Activated naive CD8-positive, alpha-beta T cell (primary cell): ENCODE results near the gene SLC30A9.

Source experiments
- H3K27ac Mint-ChIP-seq: one replicate; pipeline ENCODE4 v1.8.0; 2021; ENCODE audit warnings: mixed read lengths
- H3K27me3 Mint-ChIP-seq: one replicate; pipeline ENCODE4 v1.8.0; 2021; ENCODE audit warnings: mixed read lengths
- H3K36me3 Mint-ChIP-seq: one replicate; pipeline ENCODE4 v1.8.0; 2021; ENCODE audit warnings: mixed read lengths
- H3K4me1 Mint-ChIP-seq: one replicate; pipeline ENCODE4 v1.8.0; 2021; ENCODE audit warnings: low read depth, mixed read lengths
- H3K4me3 Mint-ChIP-seq: one replicate; pipeline ENCODE4 v1.8.0; 2021; ENCODE audit warnings: mild to moderate bottlenecking, mixed read lengths
- H3K9me3 Mint-ChIP-seq: one replicate; pipeline ENCODE4 v1.8.0; 2021; ENCODE audit warnings: low read depth, mixed read lengths

Gene SLC30A9

DNA sequence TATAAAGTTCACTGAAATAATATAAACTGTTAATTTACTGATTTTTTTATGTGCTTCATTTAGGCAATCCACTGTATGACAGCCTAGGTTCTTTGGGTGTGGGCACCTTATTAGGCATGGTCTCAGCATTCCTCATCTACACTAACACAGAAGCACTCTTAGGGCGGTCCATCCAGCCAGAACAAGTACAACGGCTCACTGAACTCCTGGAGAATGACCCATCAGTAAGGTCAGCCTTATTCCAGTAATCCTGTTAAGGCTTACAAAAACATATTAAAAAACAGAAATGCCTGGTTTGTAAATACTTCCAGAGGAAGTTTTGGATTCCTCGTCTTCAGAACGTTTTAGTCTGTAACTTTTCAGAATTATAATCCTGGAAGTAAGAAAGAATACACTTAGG is 80.1 kb downstream of the SLC30A9 start:
- H3K4me1 Mint-ChIP-seq, result no peaks in the 10 kb centered on the region
- no peaks in the 10 kb centered on the region for H3K27me3 Mint-ChIP-seq
- peaks cover 10% of the 10 kb centered on the region for H3K36me3 Mint-ChIP-seq
- no peak overlapping the region for H3K4me3 Mint-ChIP-seq
- no peaks in the 10 kb centered on the region for H3K9me3 Mint-ChIP-seq
- H3K27ac Mint-ChIP-seq, result peak overlapping the region; percentile 16

DNA sequence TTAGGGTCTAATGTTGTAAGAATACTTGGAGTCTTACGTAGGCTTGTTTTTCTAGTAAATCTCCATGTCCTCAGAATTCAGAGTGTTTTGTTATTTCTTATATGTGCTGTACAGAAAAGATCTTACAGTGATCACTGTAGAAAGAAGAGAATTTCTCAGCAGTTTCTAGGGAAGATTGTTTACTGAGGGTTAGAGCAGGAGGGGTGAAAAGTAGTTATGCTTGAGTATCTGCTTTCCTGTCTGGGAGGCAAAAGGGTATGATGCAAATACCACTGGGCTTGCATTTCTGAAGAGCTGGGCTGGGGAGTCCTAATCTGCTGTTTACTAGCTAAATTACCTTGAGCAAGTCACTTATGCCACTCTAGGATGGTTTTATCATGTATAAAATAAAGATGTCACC is 84.0 kb downstream of the SLC30A9 start:
- Mint-ChIP-seq H3K36me3 (peaks cover 10% of the 10 kb centered on the region), H3K9me3 (no peaks in the 10 kb centered on the region), H3K4me3 (no peak overlapping the region), H3K4me1 (no peaks in the 10 kb centered on the region), H3K27me3 (no peaks in the 10 kb centered on the region), H3K27ac (no peak overlapping the region)

DNA sequence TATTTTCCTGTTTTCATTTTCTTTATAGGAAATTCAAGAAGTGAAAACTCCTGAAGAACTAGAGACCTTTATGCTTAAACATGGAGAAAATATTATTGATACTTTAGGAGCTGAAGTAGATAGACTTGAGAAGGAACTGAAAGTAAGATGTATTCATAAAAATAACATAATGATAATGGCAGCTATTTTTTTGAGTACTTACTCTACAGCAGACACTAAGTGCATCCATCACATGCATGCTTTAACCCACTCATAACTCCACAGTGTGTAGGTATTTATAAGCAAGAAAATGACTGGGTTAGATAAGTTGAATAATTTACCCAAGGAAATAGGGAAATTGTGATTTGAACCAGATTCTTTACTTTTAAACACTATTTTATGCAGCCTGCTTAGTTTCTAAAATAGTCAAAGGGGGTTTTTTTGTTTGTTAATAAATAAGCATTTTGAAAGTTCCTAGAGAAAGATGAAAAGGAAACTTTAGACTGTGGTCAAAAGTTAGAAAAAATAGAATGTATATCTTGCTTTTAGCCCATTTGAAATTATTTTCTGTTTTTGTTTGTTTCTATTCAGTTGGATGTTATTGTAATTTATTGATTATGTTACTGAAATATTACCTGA is 88.0 kb downstream of the SLC30A9 start:
- no peak overlapping the region for H3K27ac Mint-ChIP-seq

DNA sequence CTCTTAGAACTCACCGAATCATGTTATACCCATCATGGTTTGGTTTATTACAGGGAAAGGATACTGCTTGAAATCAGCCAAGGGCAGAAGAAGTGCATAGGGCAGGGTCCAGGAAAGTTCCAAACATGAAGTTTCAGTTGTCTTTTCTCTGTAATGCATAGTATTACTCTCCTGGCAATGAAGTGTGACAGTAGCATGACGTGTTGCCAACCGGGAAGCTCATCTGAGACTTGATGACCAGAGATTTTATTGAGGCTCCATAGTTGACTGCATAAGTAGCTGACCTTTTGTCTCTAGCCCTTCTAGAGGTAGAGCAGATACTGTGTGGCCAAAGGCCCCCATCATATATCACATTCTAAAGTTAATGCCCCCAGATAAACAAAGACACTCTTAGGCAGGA is 90.0 kb downstream of the SLC30A9 start:
- Mint-ChIP-seq H3K4me3 (no peak overlapping the region), H3K27me3 (no peaks in the 10 kb centered on the region), H3K27ac (no peak overlapping the region), H3K9me3 (no peaks in the 10 kb centered on the region), H3K4me1 (no peaks in the 10 kb centered on the region), H3K36me3 (peaks cover 5% of the 10 kb centered on the region)

More for the DNA sequence above, 88.0 kb downstream of the SLC30A9 start:
- no peaks in the 10 kb centered on the region for H3K4me1 Mint-ChIP-seq
- H3K27me3 Mint-ChIP-seq, result no peaks in the 10 kb centered on the region
- no peak overlapping the region for H3K4me3 Mint-ChIP-seq
- no peaks in the 10 kb centered on the region for H3K9me3 Mint-ChIP-seq
- peaks cover 6% of the 10 kb centered on the region for H3K36me3 Mint-ChIP-seq

DNA sequence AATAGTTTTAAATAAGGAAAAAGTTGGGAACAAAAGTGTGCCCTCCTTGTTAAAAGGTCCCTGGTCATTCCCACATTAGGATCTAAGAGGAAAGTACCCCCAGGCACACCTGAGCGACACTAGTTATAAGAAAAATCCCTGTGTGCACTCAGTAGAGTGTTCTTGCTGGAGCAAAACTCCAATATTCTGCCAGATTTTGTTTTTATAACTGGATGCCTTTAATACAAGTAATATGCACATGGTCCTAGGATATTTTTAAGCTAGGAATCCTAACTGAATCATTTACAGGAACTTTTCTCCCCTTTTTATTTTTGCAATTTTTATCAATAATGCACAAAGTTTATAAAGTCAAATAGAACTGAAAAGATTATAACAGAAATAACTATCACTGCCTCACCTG is 93.5 kb downstream of the SLC30A9 start:
- Mint-ChIP-seq H3K36me3 (peaks cover 15% of the 10 kb centered on the region), H3K9me3 (no peaks in the 10 kb centered on the region), H3K4me1 (no peaks in the 10 kb centered on the region), H3K27me3 (no peaks in the 10 kb centered on the region), H3K4me3 (no peak overlapping the region), H3K27ac (no peak overlapping the region)

DNA sequence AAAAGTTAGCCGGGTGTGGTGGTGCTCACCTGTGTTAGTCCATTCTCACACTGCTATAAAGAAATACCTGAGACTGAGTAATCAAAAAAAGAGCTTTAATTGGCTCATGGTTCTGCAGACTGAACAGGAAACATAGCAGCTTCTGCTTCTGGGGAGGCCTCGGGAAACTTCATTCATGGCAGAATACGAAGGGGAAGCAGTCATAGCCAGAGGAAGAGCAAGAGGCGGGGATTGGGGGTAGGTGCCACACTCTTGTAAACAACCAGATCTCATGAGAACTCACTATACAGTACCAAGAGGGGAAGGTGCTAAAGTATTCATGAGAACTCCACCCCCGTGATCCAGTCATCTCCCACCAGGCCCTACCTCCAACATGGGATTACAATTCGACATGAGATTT is 98.1 kb downstream of the SLC30A9 start:
- no peaks in the 10 kb centered on the region for H3K9me3 Mint-ChIP-seq
- peaks cover 17% of the 10 kb centered on the region for H3K36me3 Mint-ChIP-seq
- no peaks in the 10 kb centered on the region for H3K27me3 Mint-ChIP-seq
- no peaks in the 10 kb centered on the region for H3K4me1 Mint-ChIP-seq
- H3K4me3 Mint-ChIP-seq, result no peak overlapping the region
- H3K27ac Mint-ChIP-seq, result no peak overlapping the region

DNA sequence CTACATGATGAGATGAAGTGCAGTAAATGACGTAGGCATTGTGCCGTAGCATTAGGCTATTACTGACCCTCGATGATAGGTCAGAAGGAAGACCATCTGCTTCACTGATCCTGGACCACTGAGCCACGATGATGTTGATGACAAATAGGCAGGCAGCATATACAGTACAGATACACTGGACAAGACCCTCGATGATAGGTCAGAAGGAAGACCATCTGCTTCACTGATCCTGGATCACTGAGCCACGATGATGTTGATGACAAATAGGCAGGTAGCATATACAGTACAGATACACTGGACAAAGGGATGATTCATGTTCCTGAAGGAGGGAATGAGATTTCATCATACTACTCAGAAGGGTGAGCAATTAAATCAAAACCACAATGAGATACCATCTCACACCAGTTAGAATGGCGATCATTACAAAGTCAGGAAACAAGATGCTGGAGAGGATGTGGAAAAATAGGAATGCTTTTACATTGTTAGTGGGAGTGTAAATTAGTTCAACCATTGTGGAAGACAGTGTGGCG is 111.2 kb downstream of the SLC30A9 start:
- no peak overlapping the region for H3K4me3 Mint-ChIP-seq
- no peak overlapping the region for H3K27ac Mint-ChIP-seq
- H3K27me3 Mint-ChIP-seq, result peaks cover 10% of the 10 kb centered on the region
- no peaks in the 10 kb centered on the region for H3K9me3 Mint-ChIP-seq
- no peaks in the 10 kb centered on the region for H3K4me1 Mint-ChIP-seq
- no peaks in the 10 kb centered on the region for H3K36me3 Mint-ChIP-seq

DNA sequence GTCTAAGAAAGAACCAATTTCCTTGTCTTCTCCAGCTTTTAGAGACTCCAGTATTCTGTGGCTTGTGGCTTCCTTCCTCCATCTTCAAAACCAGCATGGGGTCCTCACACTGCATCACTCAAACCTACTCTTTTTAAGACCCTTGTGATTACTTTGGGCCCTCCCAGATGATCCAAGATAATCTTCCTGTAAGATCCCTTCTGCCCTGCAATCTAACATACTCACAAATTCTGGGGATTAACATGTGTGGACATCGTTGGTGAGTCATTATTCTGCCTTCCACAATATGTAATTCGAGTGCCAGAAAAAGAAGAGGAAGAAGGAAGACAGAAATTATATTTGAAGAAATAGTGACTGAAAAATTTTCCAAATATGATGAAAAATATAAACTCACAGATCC is 114.2 kb downstream of the SLC30A9 start:
- H3K27ac Mint-ChIP-seq, result no peak overlapping the region
- no peaks in the 10 kb centered on the region for H3K4me1 Mint-ChIP-seq
- H3K9me3 Mint-ChIP-seq, result peaks cover 4% of the 10 kb centered on the region
- H3K36me3 Mint-ChIP-seq, result no peaks in the 10 kb centered on the region
- peaks cover 10% of the 10 kb centered on the region for H3K27me3 Mint-ChIP-seq
- H3K4me3 Mint-ChIP-seq, result no peak overlapping the region

DNA sequence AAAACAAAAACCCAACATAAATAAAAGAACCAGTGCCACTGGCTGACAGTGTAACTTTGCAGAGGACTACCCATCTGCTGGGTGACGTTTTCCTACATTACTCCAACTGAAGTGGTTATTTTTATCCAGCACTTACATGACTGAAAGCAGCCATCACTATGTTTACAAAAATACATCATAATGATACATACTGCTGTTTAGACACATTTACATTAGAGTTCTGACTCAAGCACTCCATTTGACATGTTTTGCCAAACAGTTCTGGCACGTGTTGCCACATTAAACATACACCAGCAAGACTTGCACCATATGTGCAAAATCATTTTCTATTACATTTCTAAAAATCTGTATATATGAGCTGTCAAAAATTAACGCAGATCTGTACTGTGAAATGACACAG is 122.5 kb downstream of the SLC30A9 start:
- H3K27ac Mint-ChIP-seq, result no peak overlapping the region
- no peaks in the 10 kb centered on the region for H3K4me1 Mint-ChIP-seq
- peaks cover 13% of the 10 kb centered on the region for H3K27me3 Mint-ChIP-seq
- peaks cover 4% of the 10 kb centered on the region for H3K9me3 Mint-ChIP-seq
- no peak overlapping the region for H3K4me3 Mint-ChIP-seq
- H3K36me3 Mint-ChIP-seq, result no peaks in the 10 kb centered on the region

DNA sequence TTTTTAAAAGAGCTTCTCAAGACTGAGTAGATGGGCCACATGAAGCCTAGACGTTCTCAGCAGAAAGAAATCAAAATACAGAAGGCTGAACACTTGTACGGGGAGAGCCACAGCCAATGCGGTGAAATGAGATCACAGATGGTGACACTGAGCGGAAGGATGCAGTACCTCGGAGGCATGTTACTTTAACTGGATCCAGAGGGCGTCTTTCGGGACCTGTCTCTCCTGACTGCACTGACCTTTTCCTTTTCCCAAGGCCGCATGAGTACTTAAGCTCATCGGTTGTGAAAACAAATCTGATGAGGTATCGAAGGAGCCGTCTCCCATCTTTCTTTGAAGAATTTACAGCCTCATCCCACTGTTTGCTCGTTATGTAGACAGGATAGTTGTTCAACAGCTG is 129.6 kb downstream of the SLC30A9 start:
- Mint-ChIP-seq H3K9me3 (no peaks in the 10 kb centered on the region), H3K27ac (no peak overlapping the region), H3K27me3 (peaks cover 10% of the 10 kb centered on the region), H3K36me3 (no peaks in the 10 kb centered on the region), H3K4me1 (no peaks in the 10 kb centered on the region), H3K4me3 (no peak overlapping the region)

DNA sequence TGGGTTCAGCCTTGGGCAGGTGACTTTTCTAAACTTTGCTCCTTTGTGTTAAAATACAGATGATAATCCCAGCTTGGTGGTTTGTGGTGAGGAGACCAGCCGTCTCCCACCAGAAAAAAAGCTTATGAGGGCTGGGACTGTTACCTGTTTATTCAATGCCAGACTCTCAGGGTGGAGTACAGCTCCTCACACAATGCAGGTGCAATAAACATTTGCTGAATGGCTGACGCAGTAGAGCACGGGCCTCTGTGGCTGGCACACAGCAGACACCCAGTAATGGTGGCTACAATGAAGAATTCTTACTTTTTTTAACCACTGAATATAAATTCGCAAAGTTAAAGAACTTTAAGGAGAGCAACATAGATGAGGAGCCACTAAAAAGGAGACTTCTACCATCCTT is 131.9 kb downstream of the SLC30A9 start:
- Mint-ChIP-seq H3K9me3 (no peaks in the 10 kb centered on the region), H3K4me3 (no peak overlapping the region), H3K27me3 (peaks cover 7% of the 10 kb centered on the region), H3K4me1 (no peaks in the 10 kb centered on the region), H3K27ac (no peak overlapping the region), H3K36me3 (no peaks in the 10 kb centered on the region)

DNA sequence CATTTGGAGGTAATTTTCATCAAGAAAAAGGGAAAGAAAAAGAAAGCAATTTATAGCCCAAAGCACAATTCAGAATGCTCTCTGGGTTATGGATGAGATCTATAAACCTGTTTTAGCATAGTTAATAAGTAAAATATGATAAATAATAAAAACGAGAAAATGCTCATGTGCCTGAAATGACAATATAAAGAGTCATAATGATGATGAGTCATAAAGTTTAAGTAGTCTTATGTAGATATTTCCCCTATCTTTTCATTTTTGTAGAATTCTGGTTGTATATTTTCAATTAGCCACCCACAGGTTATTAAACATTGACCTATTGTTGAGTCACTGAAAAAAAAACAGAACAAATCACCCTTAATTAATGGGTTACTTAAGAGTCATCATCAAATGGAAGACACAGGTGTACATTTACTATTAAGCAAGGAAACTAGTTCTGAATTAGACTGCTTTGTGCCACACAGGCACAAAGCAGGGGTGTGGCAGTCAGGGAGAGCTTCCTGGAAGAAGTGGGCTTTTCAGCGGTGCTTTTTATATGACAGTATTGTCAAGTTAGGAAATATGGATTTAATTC is 132.8 kb downstream of the SLC30A9 start:
- Mint-ChIP-seq H3K9me3 (no peaks in the 10 kb centered on the region), H3K27me3 (peaks cover 6% of the 10 kb centered on the region), H3K4me1 (no peaks in the 10 kb centered on the region), H3K27ac (no peak overlapping the region), H3K4me3 (no peak overlapping the region), H3K36me3 (no peaks in the 10 kb centered on the region)

DNA sequence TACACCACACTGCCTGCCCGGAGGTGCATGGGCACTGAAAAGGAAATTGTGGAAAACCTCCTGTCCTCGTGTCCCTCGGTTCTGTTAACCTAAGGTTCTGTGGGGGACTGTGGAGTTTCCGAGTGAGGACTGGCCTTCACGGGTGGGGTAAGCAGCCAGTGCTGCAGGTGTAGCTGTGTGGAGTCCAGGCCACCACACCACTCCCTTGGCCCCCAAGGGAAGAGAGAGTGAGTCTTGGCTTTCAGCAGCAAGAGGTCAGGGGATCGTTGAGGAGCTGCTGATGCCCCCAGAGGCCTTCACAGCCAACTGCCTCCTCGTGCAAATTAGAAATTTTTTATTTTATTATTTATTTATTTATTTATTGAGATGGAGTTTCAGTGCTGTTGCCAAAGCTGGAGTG is 141.8 kb downstream of the SLC30A9 start:
- Mint-ChIP-seq H3K36me3 (no peaks in the 10 kb centered on the region), H3K27me3 (peaks cover 3% of the 10 kb centered on the region), H3K4me3 (no peak overlapping the region), H3K27ac (no peak overlapping the region), H3K4me1 (no peaks in the 10 kb centered on the region), H3K9me3 (no peaks in the 10 kb centered on the region)

DNA sequence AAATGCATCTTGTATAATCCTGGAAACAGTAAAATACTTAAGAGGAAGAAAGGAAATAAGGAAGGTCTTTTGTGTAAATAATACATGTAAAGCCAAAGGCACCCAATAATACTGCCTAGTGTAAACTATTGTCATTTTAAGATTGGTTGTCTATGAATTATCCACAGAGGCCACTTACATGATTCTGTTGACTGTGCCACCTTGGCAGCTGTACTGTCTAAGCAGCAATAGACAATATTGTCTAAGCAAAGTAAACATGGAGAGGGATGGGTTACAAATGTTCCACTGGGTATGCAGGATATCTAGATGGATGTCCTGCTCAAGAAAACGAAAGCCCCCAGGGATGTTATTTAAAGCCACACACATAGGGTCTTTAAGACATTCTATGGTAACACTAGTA is 142.7 kb downstream of the SLC30A9 start:
- no peaks in the 10 kb centered on the region for H3K9me3 Mint-ChIP-seq
- no peaks in the 10 kb centered on the region for H3K36me3 Mint-ChIP-seq
- no peaks in the 10 kb centered on the region for H3K4me1 Mint-ChIP-seq
- H3K4me3 Mint-ChIP-seq, result no peak overlapping the region
- no peak overlapping the region for H3K27ac Mint-ChIP-seq
- peaks cover 2% of the 10 kb centered on the region for H3K27me3 Mint-ChIP-seq

DNA sequence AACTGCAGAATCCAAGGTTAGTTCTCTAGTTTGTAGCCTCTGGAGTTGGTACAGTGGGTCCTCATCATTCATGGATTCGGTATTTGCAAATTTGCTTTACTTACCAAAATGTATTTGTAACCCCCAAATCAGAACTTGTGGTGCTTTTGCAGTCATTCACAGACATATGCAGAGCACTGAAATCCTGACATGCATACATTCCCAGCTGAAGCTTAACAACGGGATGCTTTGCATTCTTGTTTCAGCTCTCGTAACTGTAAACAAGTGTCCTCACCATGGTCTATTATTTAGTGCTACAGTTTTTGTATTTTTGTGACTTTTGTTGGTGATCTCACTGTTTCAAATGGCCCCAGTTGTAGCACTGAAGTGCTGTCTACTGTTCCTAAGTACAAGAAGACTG is 146.0 kb downstream of the SLC30A9 start:
- no peaks in the 10 kb centered on the region for H3K9me3 Mint-ChIP-seq
- no peak overlapping the region for H3K4me3 Mint-ChIP-seq
- H3K4me1 Mint-ChIP-seq, result no peaks in the 10 kb centered on the region
- H3K27ac Mint-ChIP-seq, result no peak overlapping the region
- peaks cover 6% of the 10 kb centered on the region for H3K27me3 Mint-ChIP-seq
- H3K36me3 Mint-ChIP-seq, result no peaks in the 10 kb centered on the region
